ENCODE measurements around the gene EXOC7. TPM values are rescaled to one million over a fixed set of nuclear protein-coding genes. Genes with fewer than 3 reads are reported as not detected.

EXOC7 gene
- total and polyA plus RNA-seq, 2 of the 8 experiments (the other 6 are each of a cell fraction or from before 2014, with no cell fraction given), result 77.1 to 92.6 TPM

DNA sequence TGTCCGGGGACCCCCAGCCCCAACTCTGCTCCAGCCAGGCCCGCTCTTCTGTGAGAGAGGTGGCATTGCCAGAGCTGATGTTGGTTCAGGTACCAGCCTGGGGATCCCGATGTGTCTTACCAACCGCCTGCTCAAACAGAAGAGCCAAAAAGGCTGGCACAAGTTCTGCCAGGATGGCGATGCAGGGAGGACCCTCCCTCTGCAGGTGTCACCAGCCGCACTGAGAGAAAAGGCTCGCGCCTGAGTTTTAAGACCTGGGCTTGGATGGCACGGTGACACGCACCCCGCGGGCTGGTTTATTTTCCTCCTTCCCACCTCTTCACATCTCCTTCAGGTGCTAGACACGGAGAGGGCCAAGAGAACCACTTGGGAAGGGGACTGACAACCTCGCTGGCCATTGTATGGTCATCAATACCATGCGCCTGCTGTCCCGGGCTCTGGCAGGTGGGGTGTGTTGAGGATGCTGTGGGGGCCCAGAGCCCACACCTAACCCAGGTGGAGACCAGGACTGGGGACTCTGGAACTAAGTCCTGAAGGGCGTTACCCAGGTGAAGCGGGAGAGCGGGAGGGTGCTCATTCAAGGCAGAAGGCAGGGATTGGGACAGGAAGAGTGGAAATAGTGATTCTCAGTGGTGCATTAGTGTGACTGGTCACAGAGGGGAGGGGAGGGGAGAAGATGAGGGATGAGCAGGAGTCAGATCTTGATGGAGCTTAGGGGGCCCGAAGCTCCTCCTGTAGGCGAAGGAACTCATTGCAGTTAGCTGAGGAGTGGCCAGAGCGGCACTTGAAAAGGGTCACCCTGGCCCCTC lies 21.2 kb upstream of the EXOC7 start (continued):
- TF ChIP-seq, protein P1, sequence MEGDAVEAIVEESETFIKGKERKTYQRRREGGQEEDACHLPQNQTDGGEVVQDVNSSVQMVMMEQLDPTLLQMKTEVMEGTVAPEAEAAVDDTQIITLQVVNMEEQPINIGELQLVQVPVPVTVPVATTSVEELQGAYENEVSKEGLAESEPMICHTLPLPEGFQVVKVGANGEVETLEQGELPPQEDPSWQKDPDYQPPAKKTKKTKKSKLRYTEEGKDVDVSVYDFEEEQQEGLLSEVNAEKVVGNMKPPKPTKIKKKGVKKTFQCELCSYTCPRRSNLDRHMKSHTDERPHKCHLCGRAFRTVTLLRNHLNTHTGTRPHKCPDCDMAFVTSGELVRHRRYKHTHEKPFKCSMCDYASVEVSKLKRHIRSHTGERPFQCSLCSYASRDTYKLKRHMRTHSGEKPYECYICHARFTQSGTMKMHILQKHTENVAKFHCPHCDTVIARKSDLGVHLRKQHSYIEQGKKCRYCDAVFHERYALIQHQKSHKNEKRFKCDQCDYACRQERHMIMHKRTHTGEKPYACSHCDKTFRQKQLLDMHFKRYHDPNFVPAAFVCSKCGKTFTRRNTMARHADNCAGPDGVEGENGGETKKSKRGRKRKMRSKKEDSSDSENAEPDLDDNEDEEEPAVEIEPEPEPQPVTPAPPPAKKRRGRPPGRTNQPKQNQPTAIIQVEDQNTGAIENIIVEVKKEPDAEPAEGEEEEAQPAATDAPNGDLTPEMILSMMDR (IDR thresholded peaks at IDR 0.05; ENCODE audit: control extremely low read depth in 1 of 3, insufficient read depth in 1 of 3, low read depth in 1 of 3, low read length in 3 of 3), result peak; percentile 59 to 84 (median 78)

Data from H1 (cell line).